ENCODE measurements around the gene MINDY4.

GRCh38 chr7:30901856-30902255, 130.6 kb downstream of the MINDY4 start:
- TF ChIP-seq CTCF (conservative IDR thresholded peaks at IDR 0.05; ENCODE audit: low read depth, low read length) (no peak), RFX5 (IDR thresholded peaks at IDR 0.05; ENCODE audit: low read depth, low read length) (no peak), POLR2A (IDR thresholded peaks at IDR 0.05; ENCODE audit: low read depth, low read length) (no peak), SMC3 (IDR thresholded peaks at IDR 0.05; ENCODE audit: low read depth, low read length) (no peak), RCOR1 (IDR thresholded peaks at IDR 0.05; ENCODE audit: insufficient replicate concordance, low read length) (no peak), MAFK (IDR thresholded peaks at IDR 0.05; ENCODE audit: low read depth, low read length) (no peak), CEBPB (IDR thresholded peaks at IDR 0.05; ENCODE audit: low read depth, low read length) (no peak)

Data from IMR-90 (cell line).